H9 (cell line): ENCODE results near the gene DGKD. TPM values are rescaled to one million over a fixed set of nuclear protein-coding genes. Genes with fewer than 3 reads are reported as not detected.

Experiments
- DNase-seq: peaks from one replicate; pipeline ENCODE4 v3.0.0-alpha.2; 2017
- H2AFZ ChIP-seq: one replicate; pipeline ENCODE4 v1.6.1; 2013; ENCODE audit warnings: mild to moderate bottlenecking, low read length, control low read depth, moderate library complexity
- H2AK5ac ChIP-seq: 2 replicates; pipeline ENCODE4 v1.6.1; 2013; ENCODE audit warnings: low read length, control low read depth, mixed read lengths; ENCODE audit not compliant: insufficient read length
- H2BK120ac ChIP-seq: one replicate; pipeline ENCODE4 v1.6.1; 2013; ENCODE audit warnings: low read depth, mild to moderate bottlenecking, low read length, control low read depth, inconsistent platforms; ENCODE audit not compliant: poor library complexity, severe bottlenecking
- H2BK12ac ChIP-seq: 2 replicates; pipeline ENCODE4 v1.6.1; 2013; ENCODE audit warnings: low read length, control low read depth, mixed read lengths, low read depth; ENCODE audit not compliant: insufficient read length
- H2BK15ac ChIP-seq: 2 replicates; pipeline ENCODE4 v1.6.1; 2013; ENCODE audit warnings: low read depth, low read length, control low read depth
- H2BK20ac ChIP-seq: one replicate; pipeline ENCODE4 v1.6.1; 2013; ENCODE audit warnings: low read depth, mild to moderate bottlenecking, low read length, control low read depth, inconsistent platforms; ENCODE audit not compliant: poor library complexity, severe bottlenecking
- H2BK5ac ChIP-seq: 2 replicates; pipeline ENCODE4 v1.6.1; 2013; ENCODE audit warnings: low read length, control low read depth, mixed read lengths; ENCODE audit not compliant: insufficient read length
- H3K14ac ChIP-seq: 2 replicates; pipeline ENCODE4 v1.6.1; 2013; ENCODE audit warnings: low read length, control low read depth; ENCODE audit not compliant: insufficient read depth
- H3K18ac ChIP-seq: 2 replicates; pipeline ENCODE4 v1.6.1; 2013; ENCODE audit warnings: low read depth, mild to moderate bottlenecking, mixed read lengths, low read length, control low read depth; ENCODE audit not compliant: insufficient read length
- H3K23ac ChIP-seq: 2 replicates; pipeline ENCODE4 v1.6.1; 2013; ENCODE audit warnings: low read length, control low read depth, mixed read lengths, low read depth; ENCODE audit not compliant: insufficient read length
- H3K23me2 ChIP-seq: 2 replicates; pipeline ENCODE4 v1.6.1; 2013; ENCODE audit warnings: low read depth, mild to moderate bottlenecking, mixed read lengths, low read length, control low read depth; ENCODE audit not compliant: insufficient read length, poor library complexity, severe bottlenecking
- H3K27ac ChIP-seq: 2 replicates; pipeline ENCODE4 v1.5.1; 2013; ENCODE audit warnings: low read length, control low read depth, mixed read lengths, low read depth; ENCODE audit not compliant: insufficient read length
- H3K27me3 ChIP-seq: 2 replicates; pipeline ENCODE4 v1.6.1; 2013; ENCODE audit warnings: low read length, control low read depth, inconsistent platforms; ENCODE audit not compliant: insufficient read depth
- H3K4ac ChIP-seq: 2 replicates; pipeline ENCODE4 v1.6.1; 2013; ENCODE audit warnings: low read depth, mild to moderate bottlenecking, control low read depth, inconsistent platforms, low read length, moderate library complexity
- H3K4me1 ChIP-seq: 2 replicates; pipeline ENCODE4 v1.6.1; 2013; ENCODE audit warnings: low read length, control low read depth, inconsistent platforms; ENCODE audit not compliant: insufficient read depth
- H3K4me2 ChIP-seq: 2 replicates; pipeline ENCODE4 v1.6.1; 2013; ENCODE audit warnings: low read length, control low read depth, mixed read lengths; ENCODE audit not compliant: insufficient read length, insufficient read depth
- H3K56ac ChIP-seq: 2 replicates; pipeline ENCODE4 v1.6.1; 2013; ENCODE audit warnings: low read depth, mild to moderate bottlenecking, mixed read lengths, low read length, control low read depth; ENCODE audit not compliant: insufficient read length
- H3K79me1 ChIP-seq: 2 replicates; pipeline ENCODE4 v1.6.1; 2013; ENCODE audit warnings: low read depth, mild to moderate bottlenecking, moderate library complexity, low read length, control low read depth, inconsistent platforms; ENCODE audit not compliant: insufficient read depth, poor library complexity, severe bottlenecking
- H3K79me2 ChIP-seq: 2 replicates; pipeline ENCODE4 v1.6.1; 2013; ENCODE audit warnings: low read length, control low read depth, inconsistent platforms; ENCODE audit not compliant: insufficient read depth
- H3K9ac ChIP-seq: 2 replicates; pipeline ENCODE4 v1.6.1; 2013; ENCODE audit warnings: low read length, control low read depth, mixed read lengths; ENCODE audit not compliant: insufficient read length; ENCODE audit errors: extremely low read depth
- H3K9me3 ChIP-seq: one replicate; pipeline ENCODE4 v1.6.1; 2013; ENCODE audit warnings: low read depth, low read length, inconsistent platforms; ENCODE audit not compliant: control insufficient read depth
- H3T11ph ChIP-seq: one replicate; pipeline ENCODE4 v1.6.1; 2013; ENCODE audit warnings: mild to moderate bottlenecking, low read length, control low read depth, inconsistent platforms
- H4K20me1 ChIP-seq: one replicate; pipeline ENCODE4 v1.6.1; 2013; ENCODE audit not compliant: control insufficient read depth, insufficient read length, insufficient read depth
- H4K5ac ChIP-seq: 2 replicates; pipeline ENCODE4 v1.6.1; 2013; ENCODE audit warnings: low read depth, mild to moderate bottlenecking, mixed read lengths, low read length, control low read depth; ENCODE audit not compliant: insufficient read length
- H4K8ac ChIP-seq: replicated peaks from 2 replicates; pipeline ENCODE4 v1.6.1; 2013; ENCODE audit warnings: low read length, control low read depth, mixed read lengths, low read depth; ENCODE audit not compliant: insufficient read length
- H4K91ac ChIP-seq: 2 replicates; pipeline ENCODE4 v1.6.1; 2013; ENCODE audit warnings: low read depth, mild to moderate bottlenecking, moderate library complexity, mixed read lengths, low read length, control low read depth; ENCODE audit not compliant: insufficient read length
- H3K27ac Mint-ChIP-seq, 3 experiments: 2 replicates in 2 of 3; 3 replicates in 1 of 3; pipeline ENCODE4 v1.8.0; 2020 to 2021; ENCODE audit warnings: mixed read lengths in 3 of 3, mild to moderate bottlenecking in 1 of 3, moderate library complexity in 1 of 3
- H3K27me3 Mint-ChIP-seq: 2 replicates; pipeline ENCODE4 v1.8.0; 2021; ENCODE audit warnings: low read depth, mild to moderate bottlenecking, moderate library complexity, mixed read lengths
- H3K36me3 Mint-ChIP-seq, 3 experiments: 2 replicates in 2 of 3; 3 replicates in 1 of 3; pipeline ENCODE4 v1.8.0; 2020 to 2021; ENCODE audit warnings: low read depth in 3 of 3, mixed read lengths in 3 of 3; ENCODE audit not compliant: insufficient read depth in 1 of 3
- H3K4me1 Mint-ChIP-seq, 2 experiments: 2 replicates each; pipeline ENCODE4 v1.8.0; 2020; ENCODE audit warnings: mixed read lengths in 2 of 2
- H3K4me3 Mint-ChIP-seq, 2 experiments: 2 replicates in 1 of 2; 3 replicates in 1 of 2; pipeline ENCODE4 v1.8.0; 2020 to 2021; ENCODE audit warnings: mild to moderate bottlenecking in 2 of 2, mixed read lengths in 2 of 2, moderate library complexity in 1 of 2
- H3K9me3 Mint-ChIP-seq, 2 experiments: 2 replicates in 1 of 2; 3 replicates in 1 of 2; pipeline ENCODE4 v1.8.0; 2020; ENCODE audit warnings: mild to moderate bottlenecking in 2 of 2, mixed read lengths in 2 of 2, moderate library complexity in 1 of 2
- CTCF ChIP-seq: fragments of 200-600 bp; sonication (generic); conservative IDR thresholded peaks from 3 replicates; pipeline ENCODE4 v1.8.0; 2021; ENCODE audit warnings: antibody characterized with exemption, mild to moderate bottlenecking
- WGBS: extraction: QIAGEN DNeasy Blood & Tissue Kit; methylation state at CpG from one replicate; pipeline ENCODE4 v1.1.7; 2013; ENCODE audit warnings: missing lambda C conversion rate, low lambda C conversion rate, mixed read lengths; ENCODE audit not compliant: insufficient read length; ENCODE audit errors: extremely low coverage; 5-methylcytosine and 5-hydroxymethylcytosine counted together
- total RNA-seq: library from RNA; stranded (reverse); gene quantifications from 2 replicates; pipeline ENCODE4 v1.2.1, GENCODE V29; 2021

Gene DGKD
- total RNA-seq, 1 experiment from 2014 or later = 20.7 TPM

GRCh38 chr2:233477548-233478433 is 123.5 kb downstream of the DGKD start:
- H4K8ac ChIP-seq = no peak overlapping the region
- no peak overlapping the region for H3T11ph ChIP-seq
- H3K36me3 Mint-ChIP-seq = peaks cover 9 to 19% (median 11%) of the 10 kb centered on the region in 3 experiments
- H2AFZ ChIP-seq = no peak overlapping the region
- no peak overlapping the region for H3K56ac ChIP-seq
- no peak overlapping the region for H2BK12ac ChIP-seq
- H3K4me3 Mint-ChIP-seq = no peak overlapping the region
- H3K79me2 ChIP-seq = no peaks in the 10 kb centered on the region
- H3K23ac ChIP-seq = no peak overlapping the region
- no peak overlapping the region for H4K5ac ChIP-seq
- WGBS = no CpG with 5 or more reads among the region's 29 CpGs
- H3K4ac ChIP-seq = no peak overlapping the region
- no peak overlapping the region; the same call in 1 of the 2 replicates for H3K14ac ChIP-seq
- H3K4me1 Mint-ChIP-seq = peaks cover 4 to 6% of the 10 kb centered on the region in 2 experiments
- H4K91ac ChIP-seq = no peak overlapping the region
- no peak overlapping the region for H2BK15ac ChIP-seq
- H3K9me3 Mint-ChIP-seq = peaks cover 3 to 10% of the 10 kb centered on the region in 2 experiments; a peak in 4 of 5 replicates
- H3K4me2 ChIP-seq = no peak overlapping the region
- no peaks in the 10 kb centered on the region for H3K79me1 ChIP-seq
- no peak overlapping the region for H2BK120ac ChIP-seq
- no peaks in the 10 kb centered on the region for H3K4me1 ChIP-seq
- no peaks in the 10 kb centered on the region for H3K23me2 ChIP-seq
- no peak overlapping the region for H3K18ac ChIP-seq
- no peaks in the 10 kb centered on the region for H3K9me3 ChIP-seq
- TF ChIP-seq CTCF = no peak
- no peaks in the 10 kb centered on the region for H3K27me3 Mint-ChIP-seq
- no peak overlapping the region for H2AK5ac ChIP-seq
- no peak for DNase-seq
- no peak overlapping the region for H3K27ac ChIP-seq
- H3K27me3 ChIP-seq = no peaks in the 10 kb centered on the region
- no peak overlapping the region for H3K9ac ChIP-seq
- no peak overlapping the region for H2BK20ac ChIP-seq
- H2BK5ac ChIP-seq = no peak overlapping the region
- peaks cover 4% of the 10 kb centered on the region for H4K20me1 ChIP-seq
- H3K27ac Mint-ChIP-seq = peak overlapping the region in 2 of 3 experiments; percentile 65 to 68; a peak in 2 of 7 replicates
